Measurements from ENCODE around the gene HDAC1.
A peak's percentile ranks its signal among the peaks of the same experiment; 100 is the strongest.

The HDAC1 gene

DNA sequence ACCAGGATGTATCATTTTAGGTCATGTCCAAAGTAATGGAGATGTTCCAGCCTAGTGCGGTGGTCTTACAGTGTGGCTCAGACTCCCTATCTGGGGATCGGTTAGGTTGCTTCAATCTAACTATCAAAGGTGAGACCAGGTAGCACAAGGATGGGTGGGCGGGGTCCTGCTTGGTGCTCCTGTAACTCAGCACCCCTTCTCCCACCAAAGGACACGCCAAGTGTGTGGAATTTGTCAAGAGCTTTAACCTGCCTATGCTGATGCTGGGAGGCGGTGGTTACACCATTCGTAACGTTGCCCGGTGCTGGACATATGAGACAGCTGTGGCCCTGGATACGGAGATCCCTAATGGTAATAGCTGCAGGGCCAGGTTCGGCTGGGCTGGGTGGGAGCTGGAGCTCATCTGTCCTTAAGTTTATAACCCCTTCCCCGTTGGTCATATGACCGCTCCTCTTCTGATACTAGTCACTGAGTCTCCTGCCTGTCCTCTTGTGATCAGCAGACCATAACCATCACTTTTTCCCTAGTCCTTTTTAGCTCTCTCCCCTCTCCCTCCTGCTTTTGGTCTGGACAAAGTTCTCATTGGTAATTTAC is 38.8 kb downstream of the HDAC1 start:
- no peak for DNase-seq (ENCODE audit: low read depth)

DNA sequence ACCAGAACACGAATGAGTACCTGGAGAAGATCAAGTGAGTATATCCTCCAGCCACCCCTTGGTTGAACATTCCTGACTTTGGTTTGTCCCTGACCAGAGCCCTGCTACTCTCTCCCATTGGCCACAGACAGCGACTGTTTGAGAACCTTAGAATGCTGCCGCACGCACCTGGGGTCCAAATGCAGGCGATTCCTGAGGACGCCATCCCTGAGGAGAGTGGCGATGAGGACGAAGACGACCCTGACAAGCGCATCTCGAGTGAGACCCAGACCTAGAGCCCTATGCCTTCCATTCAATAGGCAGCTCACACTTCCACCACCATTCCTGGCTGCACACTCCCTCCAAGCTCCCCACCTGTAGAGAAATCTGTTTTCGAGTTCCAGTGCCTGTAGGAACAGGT is 39.7 kb downstream of the HDAC1 start:
- no peak for DNase-seq (ENCODE audit: low read depth)

GRCh38 chr1:32332290-32333079 is 40.6 kb downstream of the HDAC1 start:
- no peak for DNase-seq (ENCODE audit: low read depth)

DNA sequence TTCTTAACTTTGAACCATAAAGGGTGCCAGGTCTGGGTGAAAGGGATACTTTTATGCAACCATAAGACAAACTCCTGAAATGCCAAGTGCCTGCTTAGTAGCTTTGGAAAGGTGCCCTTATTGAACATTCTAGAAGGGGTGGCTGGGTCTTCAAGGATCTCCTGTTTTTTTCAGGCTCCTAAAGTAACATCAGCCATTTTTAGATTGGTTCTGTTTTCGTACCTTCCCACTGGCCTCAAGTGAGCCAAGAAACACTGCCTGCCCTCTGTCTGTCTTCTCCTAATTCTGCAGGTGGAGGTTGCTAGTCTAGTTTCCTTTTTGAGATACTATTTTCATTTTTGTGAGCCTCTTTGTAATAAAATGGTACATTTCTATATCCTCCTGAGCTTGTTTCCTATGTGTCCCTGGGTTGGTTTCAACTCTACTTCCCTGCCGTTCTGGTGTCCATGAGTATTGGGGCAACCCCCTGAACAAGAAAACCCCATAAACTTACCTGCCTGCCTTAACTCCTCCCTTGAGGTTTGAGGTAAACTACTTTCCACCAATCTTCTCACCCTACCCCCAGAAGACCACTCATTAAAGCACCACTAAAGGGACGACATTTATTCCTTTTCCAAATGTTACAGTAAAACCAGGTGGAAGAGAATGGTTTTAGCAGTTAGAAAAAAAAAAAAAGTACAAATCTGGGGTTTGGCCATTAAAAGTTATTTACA is 41.5 kb downstream of the HDAC1 start:
- no peak for DNase-seq (ENCODE audit: low read depth)

DNA sequence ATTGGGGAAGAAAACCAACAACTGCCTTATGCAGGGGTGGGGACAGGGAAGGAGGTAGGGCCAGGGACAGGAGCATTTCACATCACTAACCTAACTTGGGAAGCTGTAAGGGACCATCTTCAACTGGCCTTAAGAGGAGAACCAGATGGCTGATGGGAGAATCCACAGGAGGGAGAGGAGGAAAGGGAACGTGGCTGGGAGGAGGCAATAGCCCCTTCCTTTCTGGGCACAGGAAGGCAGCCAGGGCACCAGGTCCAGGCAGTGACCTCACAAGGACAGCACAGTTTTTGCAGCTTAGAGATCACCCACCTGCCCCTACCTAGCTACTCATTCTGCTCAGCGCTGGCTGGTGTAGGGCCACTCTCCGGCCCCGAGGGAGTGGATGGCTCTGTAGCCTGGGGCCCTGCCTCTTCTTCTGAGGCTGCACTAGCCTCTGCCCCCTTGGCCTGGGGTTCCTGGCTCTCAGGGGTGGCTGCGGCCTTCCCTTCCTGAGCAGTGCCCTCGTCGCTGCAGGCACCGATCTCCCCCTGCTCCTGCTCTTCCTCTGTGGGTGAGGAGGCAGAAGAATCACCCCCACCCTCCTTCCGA is 42.5 kb downstream of the HDAC1 start:
- no peak for DNase-seq (ENCODE audit: low read depth)

DNA sequence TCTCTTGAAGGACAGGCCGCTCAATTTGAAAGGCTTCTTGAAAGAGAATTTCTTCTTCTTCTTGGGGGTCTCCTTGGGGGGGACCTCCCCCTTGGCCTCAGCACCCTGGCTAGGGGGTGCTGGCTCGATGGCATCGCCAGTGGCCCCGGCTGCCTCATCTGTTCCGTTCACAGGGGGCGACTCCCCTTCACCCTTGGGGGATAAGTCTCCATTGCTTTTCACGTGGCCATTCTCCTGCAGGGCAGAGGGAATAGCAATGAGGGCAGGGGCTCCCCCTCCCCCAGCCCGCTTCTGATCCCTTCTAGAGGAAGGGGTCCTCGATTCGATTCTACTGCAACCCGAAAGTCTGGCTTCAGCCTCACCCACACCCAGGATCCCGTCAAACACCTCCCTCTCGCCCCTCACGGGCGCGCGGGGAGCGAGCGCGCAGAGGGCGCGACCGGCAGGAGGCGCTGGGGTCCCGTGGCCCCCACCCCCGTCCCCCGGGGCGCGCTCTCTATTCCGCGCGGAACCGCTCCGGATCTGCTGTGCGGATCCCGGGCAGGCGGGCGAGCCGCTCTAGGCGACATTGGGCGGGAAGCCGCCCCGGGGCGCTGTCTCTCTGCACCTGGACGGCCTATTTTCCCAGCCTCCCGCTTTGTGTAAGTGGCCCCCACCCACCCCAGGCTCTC is 43.1 kb downstream of the HDAC1 start:
- no peak for DNase-seq (ENCODE audit: low read depth)

DNA sequence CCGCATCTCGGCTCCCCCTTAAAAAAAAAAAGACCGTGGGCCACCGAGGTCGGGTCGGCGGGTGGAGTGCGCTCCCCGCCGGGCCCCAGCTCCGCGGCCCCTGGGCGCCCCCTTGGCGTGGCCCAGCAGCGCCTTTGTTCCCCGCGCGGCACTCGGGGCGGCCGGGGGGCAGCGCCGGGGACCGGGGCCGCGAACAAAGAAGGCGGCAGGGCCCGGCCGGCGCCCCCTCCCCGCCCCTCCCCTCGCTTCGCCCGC is 43.6 kb downstream of the HDAC1 start:
- no peak for DNase-seq (ENCODE audit: low read depth)

GRCh38 chr1:32335790-32336590 is 44.1 kb downstream of the HDAC1 start, which contains the start of gene MARCKSL1:
MARCKSL1 (minus strand) TSS chr1:32336233; CDS start chr1:32336033, 200 bp downstream.
- peak; percentile 14 for DNase-seq (ENCODE audit: low read depth)

DNA sequence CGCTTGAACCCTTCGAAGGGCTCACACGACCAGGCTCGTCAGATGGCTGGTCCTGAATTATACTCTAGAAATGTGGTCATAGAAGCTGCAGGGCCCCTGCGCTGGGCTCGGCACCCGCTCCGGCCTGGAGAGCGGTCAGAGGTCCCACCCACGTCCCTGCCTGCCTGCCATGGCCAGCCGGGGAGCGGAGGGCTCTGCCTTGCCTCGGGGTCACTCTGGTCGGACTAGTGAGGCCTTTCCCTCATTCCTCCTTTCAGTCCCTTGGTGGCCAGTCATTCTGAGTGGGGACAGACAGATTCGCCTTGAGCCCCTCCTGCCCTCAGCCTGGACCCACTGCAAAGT is 44.7 kb downstream of the HDAC1 start:
- no peak for DNase-seq (ENCODE audit: low read depth)

DNA sequence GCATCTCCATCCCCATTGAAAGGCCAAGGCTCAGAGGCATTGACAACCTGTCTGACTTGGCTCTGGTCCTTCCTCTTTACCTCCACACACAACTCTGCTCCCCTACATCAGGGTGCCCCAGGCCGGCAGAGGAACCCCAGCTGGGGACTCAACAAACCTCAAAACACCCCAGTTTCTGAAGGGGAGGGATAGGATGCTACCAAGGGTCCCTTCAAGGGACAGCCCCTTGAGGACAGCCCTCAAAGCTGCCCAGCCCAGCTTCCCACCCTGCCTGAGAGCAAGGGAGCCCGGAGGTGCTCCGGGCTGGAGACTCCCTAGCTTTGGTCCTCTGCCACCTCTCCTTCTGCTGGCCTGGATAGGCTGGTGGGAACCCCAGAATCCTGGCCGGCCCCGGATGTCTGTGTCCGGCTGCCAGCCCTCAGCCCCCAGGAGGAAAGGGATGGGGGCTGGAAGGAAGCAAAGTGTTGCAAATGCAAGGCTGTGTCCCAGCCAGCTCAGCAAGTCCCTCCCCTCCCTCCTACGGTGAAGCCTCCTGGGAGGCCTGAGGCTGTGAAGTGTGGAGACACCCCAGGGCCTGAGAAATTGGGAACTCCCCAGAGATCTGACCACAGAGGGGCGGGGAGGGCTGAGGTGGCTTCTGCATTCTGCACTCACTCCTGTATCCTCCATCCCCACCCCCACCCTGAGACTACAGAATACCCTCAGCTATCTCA is 45.2 kb downstream of the HDAC1 start:
- no peak for DNase-seq (ENCODE audit: low read depth)

DNA sequence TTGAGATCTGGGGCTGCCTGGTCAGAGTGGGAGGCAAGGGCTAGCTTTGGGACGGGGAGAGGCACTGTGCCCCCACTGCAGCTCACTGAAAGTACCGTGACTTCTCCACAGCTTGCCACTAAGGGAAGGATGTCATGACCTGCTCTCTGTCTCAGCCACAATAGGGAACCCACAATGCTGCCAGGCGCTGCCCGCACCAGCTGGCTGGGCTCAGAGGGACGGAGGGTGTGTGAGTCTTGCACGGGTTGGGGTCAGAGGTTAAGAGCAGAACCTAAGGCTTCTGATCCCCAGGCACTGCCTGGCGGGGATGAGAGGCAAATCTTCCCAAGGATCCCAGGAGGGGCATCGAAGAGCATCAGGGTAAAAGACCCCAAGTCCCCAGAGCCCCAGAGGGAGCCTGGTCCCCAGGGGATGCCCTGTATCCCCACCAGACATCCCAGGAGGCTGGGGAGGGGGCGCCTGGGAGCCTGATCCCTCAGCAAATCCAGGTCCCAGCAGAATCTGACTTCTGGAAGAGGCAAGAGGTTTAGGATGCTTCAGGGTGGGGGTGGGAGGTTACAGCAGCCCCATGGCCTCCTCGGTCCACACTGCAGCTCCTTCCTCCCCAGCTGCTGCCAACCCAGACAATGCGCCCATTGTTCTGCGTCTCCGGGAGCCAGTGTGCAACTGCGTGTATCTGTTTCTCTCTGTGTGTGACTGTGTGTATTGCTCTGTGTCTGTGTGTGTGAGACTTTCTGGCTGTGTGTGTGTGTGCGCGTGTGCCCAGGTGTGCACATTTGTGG is 46.2 kb downstream of the HDAC1 start:
- no peak for DNase-seq (ENCODE audit: low read depth)

- DNase-seq (ENCODE audit: low read depth): no peak
Measured at GRCh38 chr1:32338637-32339145, 46.8 kb downstream of the HDAC1 start.

GRCh38 chr1:32339363-32339978 is 47.6 kb downstream of the HDAC1 start:
- no peak for DNase-seq (ENCODE audit: low read depth)

- no peak for DNase-seq (ENCODE audit: low read depth)
Measured at GRCh38 chr1:32341186-32341757, 49.4 kb downstream of the HDAC1 start.

DNA sequence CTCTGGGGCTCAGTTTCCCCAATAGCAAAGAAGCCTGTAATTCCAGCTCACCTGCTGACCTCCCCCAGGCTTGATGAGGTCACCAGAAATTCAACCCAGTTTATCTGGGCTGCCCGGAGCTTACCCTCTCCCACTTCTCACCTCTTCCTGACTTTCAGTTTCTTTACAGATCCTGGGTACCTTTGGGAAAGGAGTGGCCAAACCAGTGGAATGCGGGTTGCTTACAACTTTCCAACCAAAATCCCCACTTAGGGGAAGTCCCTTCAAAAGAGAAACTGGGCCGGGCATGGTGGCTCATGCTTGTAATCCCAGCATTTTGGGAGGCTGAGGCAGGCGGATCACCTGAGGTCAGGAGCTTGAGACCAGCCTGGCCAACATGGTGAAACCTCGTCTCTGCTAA is 50.1 kb downstream of the HDAC1 start:
- no peak for DNase-seq (ENCODE audit: low read depth)

DNA sequence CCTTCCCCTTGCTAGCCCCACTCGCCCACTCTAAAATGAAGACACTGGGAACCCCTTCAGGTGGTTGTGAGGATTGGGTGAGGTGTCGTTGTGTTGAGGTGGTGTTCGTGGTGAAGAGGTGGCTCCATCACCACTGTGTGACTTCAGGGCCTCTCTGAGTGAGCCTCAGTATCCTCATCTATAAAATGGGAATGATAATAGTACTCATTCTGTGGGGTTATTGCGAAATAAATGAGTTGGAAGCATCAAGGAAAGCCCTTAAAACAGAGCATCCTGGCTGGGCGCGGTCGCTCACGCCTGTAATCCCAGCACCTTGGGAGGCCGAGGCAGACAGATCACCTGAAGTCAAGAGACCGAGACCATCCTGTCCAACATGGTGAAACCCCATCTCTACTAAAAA is 50.8 kb downstream of the HDAC1 start:
- no peak for DNase-seq (ENCODE audit: low read depth)

- no peak for DNase-seq (ENCODE audit: low read depth)
Measured at GRCh38 chr1:32345289-32345827, 53.5 kb downstream of the HDAC1 start.

DNA sequence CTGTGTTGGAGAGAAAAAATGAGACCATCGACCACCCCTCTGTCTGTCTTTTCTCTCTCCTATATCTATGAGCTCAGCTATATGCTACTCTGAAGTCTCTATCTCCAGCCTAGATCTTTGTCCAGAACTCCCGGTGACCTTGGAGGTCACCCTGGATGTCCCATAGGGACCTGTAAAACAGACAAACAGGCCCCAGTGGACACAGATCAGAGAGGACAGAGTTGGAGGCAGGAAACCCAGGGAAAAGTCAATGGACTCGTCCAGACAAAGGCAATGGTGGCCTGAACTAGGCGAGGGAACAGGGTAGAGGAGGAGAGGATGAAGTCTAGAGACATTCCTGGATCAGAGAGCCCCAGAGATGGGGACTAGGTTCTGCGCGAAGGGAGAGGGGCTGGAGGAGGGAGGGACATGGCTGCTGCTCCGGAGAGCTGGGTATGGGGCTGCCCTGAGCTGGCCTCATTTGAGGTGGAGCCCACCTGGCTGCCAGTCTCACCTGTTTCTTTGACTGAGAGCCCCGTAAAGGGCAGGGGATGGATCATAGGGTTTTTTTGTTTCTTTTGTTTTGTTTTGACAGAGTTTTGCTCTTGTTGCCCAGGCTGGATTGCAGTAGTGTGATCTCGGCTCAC is 54.8 kb downstream of the HDAC1 start:
- DNase-seq (ENCODE audit: low read depth): no peak
